IMR-90 (cell line): ENCODE results near the gene ZNF579.

Experiments used
- BHLHE40 ChIP-seq: fragments of 150-350 bp; IDR thresholded peaks from 2 replicates; pipeline ENCODE4 v1.6.1; 2016; ENCODE audit warnings: mild to moderate bottlenecking, low read depth, low read length
- CEBPB ChIP-seq: IDR thresholded peaks from 2 replicates; pipeline ENCODE4 v1.6.1; 2012; ENCODE audit warnings: low read depth, low read length, improper control_type of control experiment
- CHD1 ChIP-seq: IDR thresholded peaks from 2 replicates; pipeline ENCODE4 v1.6.1; 2012; ENCODE audit warnings: low read depth, low read length, improper control_type of control experiment
- CTCF ChIP-seq: conservative IDR thresholded peaks from 2 replicates; pipeline ENCODE4 v1.5.1; 2012; ENCODE audit warnings: mild to moderate bottlenecking, low read depth, low read length, improper control_type of control experiment
- FOS ChIP-seq: fragments of 150-350 bp; IDR thresholded peaks from 2 replicates; pipeline ENCODE4 v1.6.1; 2016; ENCODE audit warnings: low read depth, low read length
- MAZ ChIP-seq: IDR thresholded peaks from 2 replicates; pipeline ENCODE4 v1.6.1; 2012; ENCODE audit warnings: low read depth, mild to moderate bottlenecking, low read length, improper control_type of control experiment, moderate library complexity, borderline replicate concordance
- MXI1 ChIP-seq: IDR thresholded peaks from 2 replicates; pipeline ENCODE4 v1.6.1; 2012; ENCODE audit warnings: low read depth, mild to moderate bottlenecking, low read length, moderate library complexity, borderline replicate concordance
- NFE2L2 ChIP-seq: fragments of 150-350 bp; IDR thresholded peaks from 2 replicates; pipeline ENCODE4 v1.6.1; 2016; ENCODE audit warnings: low read depth, mild to moderate bottlenecking, low read length
- POLR2A ChIP-seq: IDR thresholded peaks from 2 replicates; pipeline ENCODE4 v1.6.1; 2012; ENCODE audit warnings: mild to moderate bottlenecking, low read depth, low read length
- RAD21 ChIP-seq: IDR thresholded peaks from 2 replicates; pipeline ENCODE4 v1.6.1; 2012; ENCODE audit warnings: low read length, improper control_type of control experiment
- RCOR1 ChIP-seq: IDR thresholded peaks from 2 replicates; pipeline ENCODE4 v1.6.1; 2012; ENCODE audit warnings: mild to moderate bottlenecking, low read length, improper control_type of control experiment; ENCODE audit not compliant: insufficient replicate concordance
- SMC3 ChIP-seq: fragments of 150-350 bp; IDR thresholded peaks from 2 replicates; pipeline ENCODE4 v1.6.1; 2016; ENCODE audit warnings: low read depth, mild to moderate bottlenecking, antibody characterized with exemption, low read length, moderate library complexity
- TF ChIP-seq, protein P1 (sequence below): fragments of 150-350 bp; IDR thresholded peaks from 2 replicates; pipeline ENCODE4 v1.6.1; 2017; ENCODE audit warnings: mild to moderate bottlenecking, antibody characterized with exemption, low read length, low read depth
- TF ChIP-seq, protein P2 (sequence below): fragments of 150-350 bp; IDR thresholded peaks from 2 replicates; pipeline ENCODE4 v1.6.1; 2016; ENCODE audit warnings: low read depth, mild to moderate bottlenecking, low read length, moderate library complexity, borderline replicate concordance

DNA sequence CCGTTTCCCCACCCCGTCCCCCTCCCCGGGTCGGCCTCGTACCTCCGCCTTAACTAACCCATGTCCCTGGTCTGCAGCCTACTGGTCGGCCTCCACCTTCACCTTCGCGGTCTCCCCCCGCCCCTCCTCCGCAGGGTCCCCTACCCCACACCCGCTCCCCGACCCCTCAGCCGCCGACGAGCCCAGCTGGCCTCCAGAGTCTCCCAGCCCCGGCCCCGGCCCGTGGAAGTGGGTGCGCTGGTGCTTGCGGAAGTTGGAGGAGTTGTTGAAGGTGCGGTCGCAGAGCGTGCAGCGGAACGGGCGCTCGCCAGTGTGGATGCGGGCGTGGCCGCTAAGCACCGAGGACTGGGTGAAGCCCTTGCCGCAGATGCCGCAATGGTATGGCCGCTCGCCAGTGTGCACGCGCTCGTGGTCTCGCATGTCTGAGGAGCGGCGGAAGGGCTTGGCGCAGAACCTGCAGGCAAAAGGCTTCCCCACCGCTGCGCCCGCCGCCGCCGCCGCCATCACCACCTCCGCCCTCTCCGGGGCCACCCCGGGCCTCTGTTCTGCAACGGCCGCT, 41.1 kb upstream of the ZNF579 start:
- TF ChIP-seq CTCF (no peak), POLR2A (no peak), RCOR1 (no peak), FOS (no peak), RAD21 (no peak), CEBPB (no peak), MXI1 (no peak), SMC3 (no peak), MAZ (no peak), CHD1 (no peak), NFE2L2 (no peak), BHLHE40 (no peak)
- TF ChIP-seq, protein P1, sequence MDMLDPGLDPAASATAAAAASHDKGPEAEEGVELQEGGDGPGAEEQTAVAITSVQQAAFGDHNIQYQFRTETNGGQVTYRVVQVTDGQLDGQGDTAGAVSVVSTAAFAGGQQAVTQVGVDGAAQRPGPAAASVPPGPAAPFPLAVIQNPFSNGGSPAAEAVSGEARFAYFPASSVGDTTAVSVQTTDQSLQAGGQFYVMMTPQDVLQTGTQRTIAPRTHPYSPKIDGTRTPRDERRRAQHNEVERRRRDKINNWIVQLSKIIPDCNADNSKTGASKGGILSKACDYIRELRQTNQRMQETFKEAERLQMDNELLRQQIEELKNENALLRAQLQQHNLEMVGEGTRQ = no peak
- TF ChIP-seq, protein P2, sequence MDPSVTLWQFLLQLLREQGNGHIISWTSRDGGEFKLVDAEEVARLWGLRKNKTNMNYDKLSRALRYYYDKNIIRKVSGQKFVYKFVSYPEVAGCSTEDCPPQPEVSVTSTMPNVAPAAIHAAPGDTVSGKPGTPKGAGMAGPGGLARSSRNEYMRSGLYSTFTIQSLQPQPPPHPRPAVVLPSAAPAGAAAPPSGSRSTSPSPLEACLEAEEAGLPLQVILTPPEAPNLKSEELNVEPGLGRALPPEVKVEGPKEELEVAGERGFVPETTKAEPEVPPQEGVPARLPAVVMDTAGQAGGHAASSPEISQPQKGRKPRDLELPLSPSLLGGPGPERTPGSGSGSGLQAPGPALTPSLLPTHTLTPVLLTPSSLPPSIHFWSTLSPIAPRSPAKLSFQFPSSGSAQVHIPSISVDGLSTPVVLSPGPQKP = no peak
